ENCODE data around the gene TLK1. TPM values are rescaled to one million over a fixed set of nuclear protein-coding genes. Genes with fewer than 3 reads are reported as not detected.

The TLK1 gene
- total RNA-seq, 1 experiment from 2014 or later = 101 TPM

- Histone ChIP-seq H2AFZ (no peak overlapping the region), H3K27ac (no peak overlapping the region), H3K4me1 (replicated peaks; ENCODE audit: insufficient read depth) (no peaks in the 10 kb centered on the region), H3K4me3 (no peak overlapping the region), H3K4me2 (no peak overlapping the region), H3K9me3 (ENCODE audit: insufficient read depth, low read depth) (no peaks in the 10 kb centered on the region), H3K36me3 (ENCODE audit: low read depth) (peaks cover 52% of the 10 kb centered on the region), H3K27me3 (ENCODE audit: insufficient read depth, low read depth) (no peaks in the 10 kb centered on the region), H4K20me1 (ENCODE audit: insufficient read depth) (peaks cover 100% of the 10 kb centered on the region), H3K9me2 (ENCODE audit: insufficient read depth) (no peaks in the 10 kb centered on the region), H3F3A (ENCODE audit: insufficient read depth, low read depth) (peaks cover 34% of the 10 kb centered on the region), H3K79me2 (ENCODE audit: low read depth) (peaks cover 100% of the 10 kb centered on the region)
- TF ChIP-seq EZH2 (IDR thresholded peaks at IDR 0.05; ENCODE audit: low read depth) = no peak
- TF ChIP-seq CTCF (conservative IDR thresholded peaks at IDR 0.05) = no peak
- intact Hi-C loops (cut with micrococcal nuclease; ENCODE audit: unreplicated experiment) = no loop called here
- ChIA-PET CTCF (no interaction called here), POLR2A (ENCODE audit: unreplicated experiment) (no interaction called here)
- no peak for DNase-seq
- no TSS peak for BruUV-seq (replicated peaks)
Measured at GRCh38 chr2:170944545-170944944, 216.1 kb downstream of the TLK1 start.

GRCh38 chr2:170943596-170943995, 217.1 kb downstream of the TLK1 start:
- H2AFZ ChIP-seq = no peak overlapping the region
- H3K27ac ChIP-seq = no peak overlapping the region
- H3K4me1 ChIP-seq (replicated peaks; ENCODE audit: insufficient read depth) = no peaks in the 10 kb centered on the region
- no peak for TF ChIP-seq CTCF (conservative IDR thresholded peaks at IDR 0.05)
- TF ChIP-seq EZH2 (IDR thresholded peaks at IDR 0.05; ENCODE audit: low read depth) = no peak
- peaks cover 100% of the 10 kb centered on the region for H4K20me1 ChIP-seq (ENCODE audit: insufficient read depth)
- H3K36me3 ChIP-seq (ENCODE audit: low read depth) = peaks cover 49% of the 10 kb centered on the region
- no peaks in the 10 kb centered on the region for H3K9me3 ChIP-seq (ENCODE audit: insufficient read depth, low read depth)
- ChIA-PET CTCF (no interaction called here), POLR2A (ENCODE audit: unreplicated experiment) (interaction anchor here (0.5 kb wide), 1 partner anchor 11 kb away, joined by 14 read pairs; no protein-coding TSS in a partner anchor)
- H3K27me3 ChIP-seq (ENCODE audit: insufficient read depth, low read depth) = no peaks in the 10 kb centered on the region
- DNase-seq = no peak
- intact Hi-C loops (cut with micrococcal nuclease; ENCODE audit: unreplicated experiment) = no loop called here
- H3K4me3 ChIP-seq = no peak overlapping the region
- peaks cover 100% of the 10 kb centered on the region for H3K79me2 ChIP-seq (ENCODE audit: low read depth)
- H3K9me2 ChIP-seq (ENCODE audit: insufficient read depth) = no peaks in the 10 kb centered on the region
- H3F3A ChIP-seq (ENCODE audit: insufficient read depth, low read depth) = peaks cover 42% of the 10 kb centered on the region
- BruUV-seq (replicated peaks) = TSS peak; percentile 1
- H3K4me2 ChIP-seq = no peak overlapping the region

- ChIA-PET CTCF (no interaction called here), POLR2A (ENCODE audit: unreplicated experiment) (interaction anchor here (0.5 kb wide), 1 partner anchor 11 kb away, joined by 14 read pairs; no protein-coding TSS in a partner anchor)
- Histone ChIP-seq H3K4me1 (replicated peaks; ENCODE audit: insufficient read depth) (no peaks in the 10 kb centered on the region), H3K27ac (no peak overlapping the region), H3K27me3 (ENCODE audit: insufficient read depth, low read depth) (no peaks in the 10 kb centered on the region), H3K9me3 (ENCODE audit: insufficient read depth, low read depth) (no peaks in the 10 kb centered on the region), H3K4me2 (no peak overlapping the region), H3F3A (ENCODE audit: insufficient read depth, low read depth) (peaks cover 44% of the 10 kb centered on the region), H3K9me2 (ENCODE audit: insufficient read depth) (no peaks in the 10 kb centered on the region), H3K4me3 (no peak overlapping the region), H3K36me3 (ENCODE audit: low read depth) (peaks cover 48% of the 10 kb centered on the region), H2AFZ (no peak overlapping the region), H4K20me1 (ENCODE audit: insufficient read depth) (peaks cover 100% of the 10 kb centered on the region), H3K79me2 (ENCODE audit: low read depth) (peaks cover 100% of the 10 kb centered on the region)
- intact Hi-C loops (cut with micrococcal nuclease; ENCODE audit: unreplicated experiment) = no loop called here
- TF ChIP-seq CTCF (conservative IDR thresholded peaks at IDR 0.05) (no peak), EZH2 (IDR thresholded peaks at IDR 0.05; ENCODE audit: low read depth) (no peak)
- DNase-seq = no peak
- no TSS peak for BruUV-seq (replicated peaks)
Measured at GRCh38 chr2:170943041-170943440, 217.7 kb downstream of the TLK1 start.

Measured in PC-9 (cell line).